IPS DF 6.9 (cell line): ENCODE results near the gene ELFN2.

ENCODE experiments used
- DNase-seq: peaks from one replicate; pipeline ENCODE4 v3.0.0-alpha.2; 2013; ENCODE audit warnings: low read depth, low spot score
- H3K27ac ChIP-seq: one replicate; pipeline ENCODE4 v1.5.1; 2013; ENCODE audit warnings: low read length, control low read depth
- H3K27me3 ChIP-seq: 2 replicates; pipeline ENCODE4 v1.6.1; 2013; ENCODE audit warnings: mild to moderate bottlenecking, low read length; ENCODE audit not compliant: control insufficient read depth, insufficient read depth
- H3K36me3 ChIP-seq: 2 replicates; pipeline ENCODE4 v1.6.1; 2013; ENCODE audit warnings: low read length; ENCODE audit not compliant: control insufficient read depth, insufficient read depth
- H3K4me1 ChIP-seq: 2 replicates; pipeline ENCODE4 v1.6.1; 2013; ENCODE audit warnings: low read length; ENCODE audit not compliant: control insufficient read depth, insufficient read depth
- H3K4me3 ChIP-seq: 2 replicates; pipeline ENCODE4 v1.5.1; 2013; ENCODE audit warnings: mild to moderate bottlenecking, low read length
- H3K9me3 ChIP-seq: 2 replicates; pipeline ENCODE4 v1.6.1; 2013; ENCODE audit warnings: low read length, inconsistent platforms; ENCODE audit not compliant: control insufficient read depth, insufficient read depth
- WGBS: extraction: QIAGEN DNeasy Blood & Tissue Kit; methylation state at CpG from one replicate; pipeline ENCODE4 v1.1.7; 2013; ENCODE audit warnings: mixed read lengths, missing lambda C conversion rate; ENCODE audit not compliant: insufficient read length, insufficient coverage; 5-methylcytosine and 5-hydroxymethylcytosine counted together

ELFN2 gene

GRCh38 chr22:37349043-37349814 lies 78.0 kb downstream of the ELFN2 start:
- DNase-seq = no peak
- no peaks in the 10 kb centered on the region for H3K36me3 ChIP-seq
- no peak overlapping the region for H3K27ac ChIP-seq
- WGBS = no CpG with 5 or more reads among the region's 19 CpGs
- H3K4me1 ChIP-seq = 0 out of 2 replicates have a peak, but pooled peaks cover 2% of the 10 kb centered on the region
- H3K4me3 ChIP-seq = no peak overlapping the region
- no peaks in the 10 kb centered on the region for H3K27me3 ChIP-seq
- no peaks in the 10 kb centered on the region for H3K9me3 ChIP-seq

- no CpG with 5 or more reads among the region's 7 CpGs for WGBS
- no peaks in the 10 kb centered on the region for H3K9me3 ChIP-seq
Observed at GRCh38 chr22:37346505-37346895, 80.8 kb downstream of the ELFN2 start.

DNA sequence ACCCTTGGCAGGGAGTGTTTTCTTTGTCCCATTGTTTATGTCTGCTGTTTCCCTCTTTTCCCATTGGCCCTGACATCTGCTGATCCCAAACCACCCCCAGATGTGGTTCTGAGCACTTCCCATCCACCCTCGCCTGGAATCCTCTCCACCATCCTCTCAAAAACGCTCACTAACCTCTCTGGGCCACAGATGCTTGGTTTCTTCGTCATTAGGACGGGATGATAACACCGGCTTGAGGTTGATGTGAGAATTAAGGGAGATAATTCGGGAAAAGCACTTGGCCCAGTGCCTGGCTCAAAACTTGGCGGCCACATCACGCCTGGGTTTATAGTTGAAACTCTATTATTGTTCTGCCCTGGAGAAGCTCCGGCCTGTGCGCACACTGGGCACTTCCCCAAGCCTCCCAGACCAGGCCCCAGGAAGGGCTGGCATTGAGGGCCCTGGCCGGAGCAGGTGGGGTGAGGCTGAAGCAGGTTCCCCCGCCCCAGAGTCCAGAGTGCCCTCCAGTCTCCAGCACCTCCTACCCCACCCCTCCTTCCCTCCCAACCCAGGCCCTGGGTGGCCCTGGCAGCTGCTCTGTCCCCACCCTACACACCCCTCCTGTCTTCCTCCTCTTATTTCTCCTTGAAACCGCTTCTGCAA lies 81.3 kb downstream of the ELFN2 start:
- Histone ChIP-seq H3K27ac (no peak overlapping the region), H3K4me3 (no peak overlapping the region), H3K9me3 (no peaks in the 10 kb centered on the region), H3K36me3 (no peaks in the 10 kb centered on the region), H3K27me3 (no peaks in the 10 kb centered on the region), H3K4me1 (peaks cover 3% of the 10 kb centered on the region)
- no CpG with 5 or more reads among the region's 13 CpGs for WGBS
- no peak for DNase-seq

More at GRCh38 chr22:37346505-37346895, 80.8 kb downstream of the ELFN2 start:
- H3K4me1 ChIP-seq = 0 out of 2 replicates have a peak, but pooled peaks cover 2% of the 10 kb centered on the region
- no peak overlapping the region for H3K27ac ChIP-seq
- no peaks in the 10 kb centered on the region for H3K27me3 ChIP-seq
- H3K36me3 ChIP-seq = no peaks in the 10 kb centered on the region
- no peak for DNase-seq
- H3K4me3 ChIP-seq = no peak overlapping the region

- H3K27me3 ChIP-seq = no peaks in the 10 kb centered on the region
- no CpG with 5 or more reads among the region's 13 CpGs for WGBS
- DNase-seq = no peak
- H3K9me3 ChIP-seq = no peaks in the 10 kb centered on the region
- peaks cover 4% of the 10 kb centered on the region for H3K4me1 ChIP-seq
- no peaks in the 10 kb centered on the region for H3K36me3 ChIP-seq
- no peak overlapping the region for H3K4me3 ChIP-seq
- no peak overlapping the region for H3K27ac ChIP-seq
Observed at GRCh38 chr22:37344735-37345449, 82.4 kb downstream of the ELFN2 start.

- H3K4me1 ChIP-seq = peaks cover 4% of the 10 kb centered on the region
- no peak overlapping the region for H3K27ac ChIP-seq
- H3K36me3 ChIP-seq = no peaks in the 10 kb centered on the region
- no peaks in the 10 kb centered on the region for H3K27me3 ChIP-seq
- DNase-seq = no peak
- WGBS = no CpG with 5 or more reads among the region's 17 CpGs
- H3K9me3 ChIP-seq = no peaks in the 10 kb centered on the region
- H3K4me3 ChIP-seq = no peak overlapping the region
Observed at GRCh38 chr22:37343863-37344734, 83.2 kb downstream of the ELFN2 start.

DNA sequence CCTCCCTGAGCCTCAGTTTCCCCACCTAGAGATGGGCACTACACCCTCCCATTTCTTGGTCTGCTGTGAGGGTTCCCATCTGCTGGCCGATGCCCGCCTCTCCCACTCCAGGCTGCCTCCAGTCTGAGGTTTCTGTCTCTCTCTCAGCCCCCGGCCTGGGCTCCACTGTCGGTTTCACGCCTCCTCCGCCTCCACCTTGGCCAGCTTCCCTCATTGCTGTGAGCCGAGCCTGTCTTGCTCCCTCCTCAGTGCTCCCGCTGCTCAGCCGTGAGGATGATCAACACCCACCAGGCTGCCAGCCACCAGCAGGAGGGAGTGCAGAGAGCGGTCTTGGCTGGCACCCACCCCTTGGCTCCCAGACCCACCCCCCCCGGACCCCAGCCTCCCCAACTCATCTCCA lies 83.9 kb downstream of the ELFN2 start:
- DNase-seq = no peak
- no peaks in the 10 kb centered on the region for H3K9me3 ChIP-seq
- H3K36me3 ChIP-seq = no peaks in the 10 kb centered on the region
- no peaks in the 10 kb centered on the region for H3K27me3 ChIP-seq
- peaks cover 4% of the 10 kb centered on the region for H3K4me1 ChIP-seq
- no peak overlapping the region for H3K4me3 ChIP-seq
- no peak overlapping the region for H3K27ac ChIP-seq
- no CpG with 5 or more reads among the region's 11 CpGs for WGBS

GRCh38 chr22:37342065-37342464 lies 85.2 kb downstream of the ELFN2 start:
- no CpG with 5 or more reads among the region's 6 CpGs for WGBS
- Histone ChIP-seq H3K27ac (no peak overlapping the region), H3K27me3 (no peaks in the 10 kb centered on the region), H3K4me3 (no peak overlapping the region), H3K9me3 (no peaks in the 10 kb centered on the region), H3K4me1 (peaks cover 4% of the 10 kb centered on the region), H3K36me3 (no peaks in the 10 kb centered on the region)
- no peak for DNase-seq

GRCh38 chr22:37340331-37341262 lies 86.7 kb downstream of the ELFN2 start:
- DNase-seq = no peak
- H3K36me3 ChIP-seq = no peaks in the 10 kb centered on the region
- no peak overlapping the region for H3K4me3 ChIP-seq
- peaks cover 7% of the 10 kb centered on the region for H3K4me1 ChIP-seq
- H3K9me3 ChIP-seq = no peaks in the 10 kb centered on the region
- H3K27ac ChIP-seq = no peak overlapping the region
- no CpG with 5 or more reads among the region's 24 CpGs for WGBS
- no peaks in the 10 kb centered on the region for H3K27me3 ChIP-seq

GRCh38 chr22:37338539-37339246 lies 88.6 kb downstream of the ELFN2 start:
- Histone ChIP-seq H3K27ac (no peak overlapping the region), H3K4me1 (peaks cover 7% of the 10 kb centered on the region), H3K9me3 (no peaks in the 10 kb centered on the region), H3K27me3 (peaks cover 3% of the 10 kb centered on the region), H3K36me3 (no peaks in the 10 kb centered on the region), H3K4me3 (no peak overlapping the region)
- no CpG with 5 or more reads among the region's 10 CpGs for WGBS
- DNase-seq = no peak
